Skeletal muscle tissue (tissue), 4 donors: ENCODE data around the gene TRAPPC12. TPM values are rescaled to one million over a fixed set of nuclear protein-coding genes. Genes with fewer than 3 reads are reported as not detected.

ENCODE experiments used
- H3K27ac ChIP-seq: one replicate; pipeline ENCODE4 v1.7.0; 2013; ENCODE audit warnings: mild to moderate bottlenecking, low read depth, low read length, inconsistent platforms
- H3K27me3 ChIP-seq, 3 donors: one replicate each; pipeline ENCODE4 v1.7.0; 2013; ENCODE audit warnings: low read length in 3 of 3; ENCODE audit not compliant: control insufficient read depth in 3 of 3, insufficient read depth in 3 of 3
- H3K36me3 ChIP-seq, 3 donors: one replicate each; pipeline ENCODE4 v1.7.0; 2013; ENCODE audit warnings: low read length in 3 of 3; ENCODE audit not compliant: control insufficient read depth in 3 of 3, insufficient read depth in 3 of 3
- H3K4me1 ChIP-seq, 3 donors: one replicate each; pipeline ENCODE4 v1.7.0; 2013; ENCODE audit warnings: low read length in 3 of 3, mild to moderate bottlenecking in 3 of 3; ENCODE audit not compliant: control insufficient read depth in 3 of 3, insufficient read depth in 3 of 3
- H3K4me3 ChIP-seq, 3 donors: one replicate each; pipeline ENCODE4 v1.7.0; 2013; ENCODE audit warnings: low read length in 3 of 3
- H3K9ac ChIP-seq, 3 donors: one replicate each; pipeline ENCODE4 v1.7.0; 2013; ENCODE audit warnings: low read length in 3 of 3, mild to moderate bottlenecking in 3 of 3, moderate library complexity in 2 of 3, low read depth in 1 of 3
- H3K9me3 ChIP-seq, 3 donors: one replicate each; pipeline ENCODE4 v1.7.0; 2013; ENCODE audit warnings: low read length in 3 of 3; ENCODE audit not compliant: control insufficient read depth in 3 of 3
- total RNA-seq: library from RNA; depleted of rRNA; stranded (reverse); fragments of >200 nt; gene quantifications from one replicate; pipeline ENCODE4 v1.2.3, GENCODE V29; 2014
- donor health status: Osteomylitis.

Gene TRAPPC12
- total RNA-seq, 1 donor from 2014 or later: 50.6 TPM

- Histone ChIP-seq H3K4me3 (no peak overlapping the region), H3K36me3 (peaks cover 40 to 55% (median 43%) of the 10 kb centered on the region in 3 donors), H3K4me1 (peaks cover 51 to 60% (median 52%) of the 10 kb centered on the region in 3 donors), H3K9ac (peak overlapping the region in 1 of 3 donors; percentile 19), H3K27ac (peak overlapping the region; percentile 90), H3K27me3 (no peaks in the 10 kb centered on the region), H3K9me3 (no peaks in the 10 kb centered on the region)
Observed at GRCh38 chr2:3469486-3469885, 90.0 kb downstream of the TRAPPC12 start.

DNA sequence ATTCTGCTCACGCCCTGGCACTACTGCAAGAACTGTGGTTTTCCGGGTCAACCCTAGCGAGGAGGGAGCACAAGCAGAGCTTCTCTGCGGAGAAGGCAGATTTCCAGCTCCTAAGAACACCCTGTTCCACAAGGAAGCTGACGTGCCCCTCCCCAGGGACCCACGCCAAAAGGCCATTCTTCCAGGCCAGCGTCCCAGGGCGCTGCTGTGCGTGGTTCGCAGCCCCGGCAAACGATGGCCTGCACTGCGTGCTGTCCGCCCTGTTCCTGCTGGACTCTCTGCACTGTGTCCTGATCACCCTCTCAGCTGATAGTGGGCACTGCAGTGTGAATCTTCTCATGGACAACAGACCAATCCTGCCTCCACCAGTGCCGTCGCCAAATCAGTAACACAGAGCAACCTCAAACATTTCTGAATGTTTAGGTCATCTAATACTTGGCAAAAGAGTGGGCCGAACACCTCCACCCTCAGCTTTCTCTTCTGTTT, 90.7 kb downstream of the TRAPPC12 start:
- peak overlapping the region in 2 of 3 donors; percentile 28 to 46 for H3K4me3 ChIP-seq
- peak overlapping the region; percentile 46 to 85 (median 85) for H3K9ac ChIP-seq
- H3K27me3 ChIP-seq: no peaks in the 10 kb centered on the region
- peaks cover 50 to 55% (median 51%) of the 10 kb centered on the region in 3 donors for H3K4me1 ChIP-seq
- H3K36me3 ChIP-seq: peaks cover 36 to 50% (median 37%) of the 10 kb centered on the region in 3 donors
- peak overlapping the region; percentile 90 for H3K27ac ChIP-seq
- H3K9me3 ChIP-seq: no peaks in the 10 kb centered on the region

DNA sequence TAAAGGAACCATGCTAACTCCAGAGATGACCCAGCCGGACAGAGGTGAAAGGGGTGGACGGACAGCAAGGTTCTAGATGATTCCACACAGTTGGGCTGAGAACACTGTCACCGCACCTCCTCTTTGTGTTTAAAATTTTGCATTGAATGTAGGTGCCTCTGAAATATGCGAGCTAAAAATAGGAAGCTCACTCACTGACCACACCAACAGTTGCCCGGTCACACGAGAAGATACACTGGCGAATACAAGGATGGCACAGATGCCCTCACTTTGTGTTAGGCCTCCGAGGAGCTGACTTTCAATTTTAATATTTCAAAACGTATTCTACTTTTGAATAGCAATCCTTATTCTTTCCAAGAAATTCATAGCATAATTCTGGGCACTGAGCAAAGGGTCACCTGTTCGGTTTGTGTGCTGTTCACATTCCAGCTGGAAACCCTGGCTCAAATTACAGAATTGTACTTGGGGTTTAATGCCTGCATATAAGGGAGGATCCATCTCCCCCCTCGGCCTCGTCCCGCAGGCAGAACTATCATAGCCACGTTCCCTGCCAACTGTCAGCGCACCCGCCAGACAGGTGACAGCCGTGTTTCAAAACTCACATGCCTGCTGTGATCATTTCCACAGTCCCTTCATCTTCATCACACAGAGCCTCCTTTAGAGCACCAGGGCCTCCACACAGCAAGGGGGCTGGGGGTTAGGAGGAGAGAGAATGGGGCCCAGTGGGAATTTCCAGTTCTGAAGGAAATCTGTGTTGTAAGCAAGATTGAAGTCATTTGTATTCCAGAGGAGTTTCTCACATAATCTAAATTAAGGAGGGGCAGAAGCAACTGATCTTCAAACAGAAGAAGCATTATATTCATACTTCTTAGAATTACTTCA, 91.6 kb downstream of the TRAPPC12 start:
- Histone ChIP-seq H3K9me3 (no peaks in the 10 kb centered on the region), H3K36me3 (peaks cover 32 to 46% (median 35%) of the 10 kb centered on the region in 3 donors), H3K27ac (peak overlapping the region; percentile 90), H3K4me1 (peaks cover 49 to 54% (median 49%) of the 10 kb centered on the region in 3 donors), H3K4me3 (peak overlapping the region; percentile 28 to 49 (median 28)), H3K9ac (peak overlapping the region; percentile 46 to 85 (median 85)), H3K27me3 (no peaks in the 10 kb centered on the region)

DNA sequence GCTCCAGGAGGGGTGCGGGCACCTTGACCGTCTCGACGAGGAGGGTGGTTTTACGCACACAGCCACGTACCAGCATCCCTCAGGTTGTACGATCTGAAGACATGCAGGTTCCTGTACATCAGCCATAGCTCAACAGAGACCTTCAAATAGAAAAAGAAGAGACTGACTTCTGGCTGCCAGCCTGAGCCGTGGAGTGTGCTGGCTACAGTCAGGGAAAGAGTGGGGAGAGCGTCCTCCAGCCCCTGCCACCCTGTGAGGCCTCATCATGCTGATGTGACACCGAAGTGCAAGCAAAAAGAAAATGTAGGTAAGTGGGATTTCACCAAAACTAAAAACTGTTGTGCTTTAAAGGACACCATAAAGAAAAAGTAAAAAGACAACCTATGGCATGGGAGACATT, 92.8 kb downstream of the TRAPPC12 start:
- H3K27ac ChIP-seq: peak overlapping the region; percentile 90
- H3K9ac ChIP-seq: peak overlapping the region in 2 of 3 donors; percentile 64 to 85
- no peaks in the 10 kb centered on the region for H3K27me3 ChIP-seq
- no peak overlapping the region for H3K4me3 ChIP-seq
- peaks cover 25 to 42% (median 25%) of the 10 kb centered on the region in 3 donors for H3K36me3 ChIP-seq
- peaks cover 54 to 56% (median 55%) of the 10 kb centered on the region in 3 donors for H3K4me1 ChIP-seq
- H3K9me3 ChIP-seq: no peaks in the 10 kb centered on the region

DNA sequence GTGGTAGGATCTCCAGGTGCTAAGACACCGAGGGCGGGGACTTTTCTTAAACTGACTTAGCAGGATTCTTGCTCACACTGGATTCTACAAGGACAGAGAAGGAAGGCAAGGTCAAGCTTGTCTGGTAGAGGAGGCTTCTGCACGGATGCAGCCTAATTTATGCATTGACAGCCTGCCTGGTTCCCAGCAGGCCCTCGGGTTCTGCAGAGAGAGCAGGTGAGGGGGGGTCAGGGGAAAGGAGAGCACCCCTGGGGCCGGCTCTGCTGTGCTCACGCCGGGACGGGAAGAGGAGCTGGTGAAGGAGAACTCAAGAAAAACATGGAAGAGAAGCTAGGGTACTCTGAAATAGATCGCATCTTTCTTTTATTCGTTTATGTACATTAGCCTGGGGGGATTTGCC, 93.5 kb downstream of the TRAPPC12 start:
- Histone ChIP-seq H3K36me3 (peaks cover 18 to 38% (median 22%) of the 10 kb centered on the region in 3 donors), H3K9me3 (no peaks in the 10 kb centered on the region), H3K4me3 (no peak overlapping the region), H3K4me1 (peaks cover 54 to 56% (median 55%) of the 10 kb centered on the region in 3 donors), H3K27ac (peak overlapping the region; percentile 90), H3K9ac (peak overlapping the region; percentile 13 to 85 (median 18)), H3K27me3 (no peaks in the 10 kb centered on the region)

DNA sequence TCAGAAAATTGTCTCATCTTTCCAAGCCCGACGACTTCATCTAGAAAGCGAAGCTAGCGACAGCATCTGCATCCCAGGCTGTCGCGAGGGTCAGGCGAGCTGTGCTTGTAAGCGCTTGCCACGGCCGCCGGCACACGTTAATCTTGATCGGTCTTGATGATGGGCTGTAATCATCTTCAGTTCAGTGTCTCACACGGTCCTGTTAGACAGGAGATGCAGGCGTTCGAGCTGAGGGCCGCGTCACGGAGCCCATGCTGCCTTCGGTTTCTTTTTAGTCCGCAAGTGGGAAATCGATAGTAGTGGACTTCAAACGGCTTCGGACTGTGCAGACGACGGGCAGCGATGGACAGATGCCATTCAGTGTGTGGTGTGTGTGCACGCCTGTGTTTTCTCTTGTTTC, 96.3 kb downstream of the TRAPPC12 start:
- Histone ChIP-seq H3K36me3 (peaks cover 27 to 44% (median 29%) of the 10 kb centered on the region in 3 donors), H3K9me3 (no peaks in the 10 kb centered on the region), H3K4me3 (peak overlapping the region in 2 of 3 donors; percentile 3 to 38), H3K4me1 (peaks cover 39% of the 10 kb centered on the region in 3 donors), H3K27ac (peak overlapping the region; percentile 68), H3K27me3 (no peaks in the 10 kb centered on the region), H3K9ac (peak overlapping the region; percentile 18 to 57 (median 55))

- peaks cover 32 to 35% (median 33%) of the 10 kb centered on the region in 3 donors for H3K4me1 ChIP-seq
- peak overlapping the region; percentile 38 to 57 (median 55) for H3K9ac ChIP-seq
- H3K36me3 ChIP-seq: peaks cover 27 to 45% (median 29%) of the 10 kb centered on the region in 3 donors
- H3K4me3 ChIP-seq: peak overlapping the region in 2 of 3 donors; percentile 3 to 38
- H3K27ac ChIP-seq: peak overlapping the region; percentile 68
- no peaks in the 10 kb centered on the region for H3K9me3 ChIP-seq
- no peaks in the 10 kb centered on the region for H3K27me3 ChIP-seq
Observed at GRCh38 chr2:3476321-3476984, 97.0 kb downstream of the TRAPPC12 start.

- Histone ChIP-seq H3K9ac (peak overlapping the region in 2 of 3 donors; percentile 38 to 47), H3K9me3 (no peaks in the 10 kb centered on the region), H3K4me1 (peaks cover 27 to 30% (median 28%) of the 10 kb centered on the region in 3 donors), H3K36me3 (peaks cover 25 to 45% (median 29%) of the 10 kb centered on the region in 3 donors), H3K27me3 (no peaks in the 10 kb centered on the region), H3K4me3 (no peak overlapping the region), H3K27ac (peak overlapping the region; percentile 68)
Observed at GRCh38 chr2:3476985-3477327, 97.5 kb downstream of the TRAPPC12 start.

GRCh38 chr2:3478846-3479385, 99.4 kb downstream of the TRAPPC12 start:
- H3K4me3 ChIP-seq: no peak overlapping the region
- peaks cover 25 to 36% (median 35%) of the 10 kb centered on the region in 3 donors for H3K36me3 ChIP-seq
- no peak overlapping the region for H3K9ac ChIP-seq
- peaks cover 16 to 18% (median 17%) of the 10 kb centered on the region in 3 donors for H3K4me1 ChIP-seq
- H3K9me3 ChIP-seq: no peaks in the 10 kb centered on the region
- H3K27ac ChIP-seq: no peak overlapping the region
- no peaks in the 10 kb centered on the region for H3K27me3 ChIP-seq
